WERI-Rb-1 (cell line): Measurements from ENCODE around the gene NAXD.

Experiments used
- DNase-seq: peaks from one replicate; pipeline ENCODE4 v3.0.0-alpha.2; 2020
- H3K27ac ChIP-seq: fragments of 250-450 bp; sonication (Bioruptor Pico); 2 replicates; pipeline ENCODE4 v1.5.1; 2020; ENCODE audit warnings: mild to moderate bottlenecking, moderate library complexity
- H3K27me3 ChIP-seq: fragments of 250-450 bp; sonication (Bioruptor Pico); 2 replicates; pipeline ENCODE4 v1.5.1; 2021; ENCODE audit warnings: mild to moderate bottlenecking, low read depth, moderate library complexity; ENCODE audit not compliant: insufficient read depth, severe bottlenecking
- H3K36me3 ChIP-seq: fragments of 250-450 bp; sonication (Bioruptor Pico); 2 replicates; pipeline ENCODE4 v1.5.1; 2020; ENCODE audit warnings: mild to moderate bottlenecking, moderate library complexity
- H3K4me3 ChIP-seq: 2 replicates; pipeline ENCODE4 v1.5.1; 2011; ENCODE audit warnings: low read depth, mild to moderate bottlenecking, control low read depth, low read length
- H3K9me3 ChIP-seq: fragments of 250-450 bp; sonication (Bioruptor Pico); 2 replicates; pipeline ENCODE4 v1.5.1; 2021; ENCODE audit warnings: mild to moderate bottlenecking, moderate library complexity; ENCODE audit not compliant: severe bottlenecking
- CTCF ChIP-seq: IDR thresholded peaks from 2 replicates; pipeline ENCODE4 v1.5.1; 2011; ENCODE audit warnings: low read depth, mild to moderate bottlenecking, control low read depth, inconsistent platforms, low read length

The NAXD gene

GRCh38 chr13:110633776-110634175 lies 18.4 kb downstream of the NAXD start:
- peaks cover 79% of the 10 kb centered on the region for H3K36me3 ChIP-seq
- DNase-seq: peak; percentile 3
- no peak for TF ChIP-seq CTCF

GRCh38 chr13:110634558-110634957 lies 19.2 kb downstream of the NAXD start:
- peak; percentile 9 for DNase-seq
- peaks cover 79% of the 10 kb centered on the region for H3K36me3 ChIP-seq
- H3K4me3 ChIP-seq: no peak overlapping the region
- H3K27me3 ChIP-seq: no peaks in the 10 kb centered on the region
- no peak overlapping the region for H3K27ac ChIP-seq
- H3K9me3 ChIP-seq: no peaks in the 10 kb centered on the region
- no peak for TF ChIP-seq CTCF

More at GRCh38 chr13:110633776-110634175, 18.4 kb downstream of the NAXD start:
- Histone ChIP-seq H3K27ac (no peak overlapping the region), H3K27me3 (no peaks in the 10 kb centered on the region), H3K9me3 (no peaks in the 10 kb centered on the region), H3K4me3 (no peak overlapping the region)

- no peaks in the 10 kb centered on the region for H3K27me3 ChIP-seq
- peaks cover 81% of the 10 kb centered on the region for H3K36me3 ChIP-seq
- no peak for DNase-seq
- no peaks in the 10 kb centered on the region for H3K9me3 ChIP-seq
- no peak for TF ChIP-seq CTCF
- H3K27ac ChIP-seq: no peak overlapping the region
- no peak overlapping the region for H3K4me3 ChIP-seq
Measured at GRCh38 chr13:110635405-110636002, 20.2 kb downstream of the NAXD start.

- Histone ChIP-seq H3K27ac (no peak overlapping the region), H3K36me3 (peaks cover 81% of the 10 kb centered on the region), H3K4me3 (no peak overlapping the region), H3K27me3 (no peaks in the 10 kb centered on the region), H3K9me3 (no peaks in the 10 kb centered on the region)
- DNase-seq: no peak
- TF ChIP-seq CTCF: no peak
Measured at GRCh38 chr13:110636053-110636475, 20.7 kb downstream of the NAXD start.

- no peak overlapping the region for H3K4me3 ChIP-seq
- no peak for TF ChIP-seq CTCF
- H3K27ac ChIP-seq: no peak overlapping the region
- no peak for DNase-seq
- H3K27me3 ChIP-seq: no peaks in the 10 kb centered on the region
- peaks cover 85% of the 10 kb centered on the region for H3K36me3 ChIP-seq
- H3K9me3 ChIP-seq: no peaks in the 10 kb centered on the region
Measured at GRCh38 chr13:110636701-110637201, 21.4 kb downstream of the NAXD start.

- Histone ChIP-seq H3K9me3 (no peaks in the 10 kb centered on the region), H3K27ac (peak overlapping the region; percentile 17; the same call in 1 of the 2 replicates), H3K4me3 (no peak overlapping the region), H3K27me3 (no peaks in the 10 kb centered on the region), H3K36me3 (peaks cover 87% of the 10 kb centered on the region)
- TF ChIP-seq CTCF: no peak
- no peak for DNase-seq
Measured at GRCh38 chr13:110637275-110637674, 21.9 kb downstream of the NAXD start.
